ENCODE results near the gene UMODL1.

- no peak for TF ChIP-seq CTCF (conservative IDR thresholded peaks at IDR 0.05)
- no peak for TF ChIP-seq ZFX (IDR thresholded peaks at IDR 0.05)
These were observed 28.5 kb upstream of the UMODL1 start for GRCh38 chr21:42042651-42043050.
